ENCODE measurements around the gene SKOR2. TPM values are rescaled to one million over a fixed set of nuclear protein-coding genes. Genes with fewer than 3 reads are reported as not detected.

SKOR2 gene
- total RNA-seq, 2 experiments from 2014 or later: not detected

Other genes with a start within 250 kb of the SKOR2 start
- gene ELOA2, start 216.0 kb downstream of the SKOR2 start, total RNA-seq: not detected
- gene HDHD2, start 101.2 kb downstream of the SKOR2 start, total RNA-seq: 10 to 100 TPM; 23.0 to 25.9 TPM
- 10 to 100 TPM; 15.4 to 15.6 TPM for gene IER3IP1, start 75.3 kb downstream of the SKOR2 start, total RNA-seq

All from activated naive CD8-positive, alpha-beta T cell treated with anti-CD3 and anti-CD28 coated beads for 36 hours (primary cell).